Measurements from ENCODE around the gene HACE1.

- TF ChIP-seq, protein P1, sequence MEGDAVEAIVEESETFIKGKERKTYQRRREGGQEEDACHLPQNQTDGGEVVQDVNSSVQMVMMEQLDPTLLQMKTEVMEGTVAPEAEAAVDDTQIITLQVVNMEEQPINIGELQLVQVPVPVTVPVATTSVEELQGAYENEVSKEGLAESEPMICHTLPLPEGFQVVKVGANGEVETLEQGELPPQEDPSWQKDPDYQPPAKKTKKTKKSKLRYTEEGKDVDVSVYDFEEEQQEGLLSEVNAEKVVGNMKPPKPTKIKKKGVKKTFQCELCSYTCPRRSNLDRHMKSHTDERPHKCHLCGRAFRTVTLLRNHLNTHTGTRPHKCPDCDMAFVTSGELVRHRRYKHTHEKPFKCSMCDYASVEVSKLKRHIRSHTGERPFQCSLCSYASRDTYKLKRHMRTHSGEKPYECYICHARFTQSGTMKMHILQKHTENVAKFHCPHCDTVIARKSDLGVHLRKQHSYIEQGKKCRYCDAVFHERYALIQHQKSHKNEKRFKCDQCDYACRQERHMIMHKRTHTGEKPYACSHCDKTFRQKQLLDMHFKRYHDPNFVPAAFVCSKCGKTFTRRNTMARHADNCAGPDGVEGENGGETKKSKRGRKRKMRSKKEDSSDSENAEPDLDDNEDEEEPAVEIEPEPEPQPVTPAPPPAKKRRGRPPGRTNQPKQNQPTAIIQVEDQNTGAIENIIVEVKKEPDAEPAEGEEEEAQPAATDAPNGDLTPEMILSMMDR (IDR thresholded peaks at IDR 0.05) = no peak
- TF ChIP-seq POLR2A (IDR thresholded peaks at IDR 0.05) = no peak
Measured at GRCh38 chr6:104705095-104705707, 154.5 kb downstream of the HACE1 start.

All from esophagus squamous epithelium (tissue), 4 donors.